Airway epithelial cell (primary cell): Measurements from ENCODE around the gene GPR26. TPM values are rescaled to one million over a fixed set of nuclear protein-coding genes. Genes with fewer than 3 reads are reported as not detected.

Experiments used
- total RNA-seq: library from RNA; depleted of rRNA; stranded (reverse); fragments of >200 nt; gene quantifications from 2 replicates; pipeline ENCODE4 v1.2.3, GENCODE V29; 2015

Gene GPR26, protein sequence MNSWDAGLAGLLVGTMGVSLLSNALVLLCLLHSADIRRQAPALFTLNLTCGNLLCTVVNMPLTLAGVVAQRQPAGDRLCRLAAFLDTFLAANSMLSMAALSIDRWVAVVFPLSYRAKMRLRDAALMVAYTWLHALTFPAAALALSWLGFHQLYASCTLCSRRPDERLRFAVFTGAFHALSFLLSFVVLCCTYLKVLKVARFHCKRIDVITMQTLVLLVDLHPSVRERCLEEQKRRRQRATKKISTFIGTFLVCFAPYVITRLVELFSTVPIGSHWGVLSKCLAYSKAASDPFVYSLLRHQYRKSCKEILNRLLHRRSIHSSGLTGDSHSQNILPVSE
- total RNA-seq, result not detected in 2 replicates

DNA sequence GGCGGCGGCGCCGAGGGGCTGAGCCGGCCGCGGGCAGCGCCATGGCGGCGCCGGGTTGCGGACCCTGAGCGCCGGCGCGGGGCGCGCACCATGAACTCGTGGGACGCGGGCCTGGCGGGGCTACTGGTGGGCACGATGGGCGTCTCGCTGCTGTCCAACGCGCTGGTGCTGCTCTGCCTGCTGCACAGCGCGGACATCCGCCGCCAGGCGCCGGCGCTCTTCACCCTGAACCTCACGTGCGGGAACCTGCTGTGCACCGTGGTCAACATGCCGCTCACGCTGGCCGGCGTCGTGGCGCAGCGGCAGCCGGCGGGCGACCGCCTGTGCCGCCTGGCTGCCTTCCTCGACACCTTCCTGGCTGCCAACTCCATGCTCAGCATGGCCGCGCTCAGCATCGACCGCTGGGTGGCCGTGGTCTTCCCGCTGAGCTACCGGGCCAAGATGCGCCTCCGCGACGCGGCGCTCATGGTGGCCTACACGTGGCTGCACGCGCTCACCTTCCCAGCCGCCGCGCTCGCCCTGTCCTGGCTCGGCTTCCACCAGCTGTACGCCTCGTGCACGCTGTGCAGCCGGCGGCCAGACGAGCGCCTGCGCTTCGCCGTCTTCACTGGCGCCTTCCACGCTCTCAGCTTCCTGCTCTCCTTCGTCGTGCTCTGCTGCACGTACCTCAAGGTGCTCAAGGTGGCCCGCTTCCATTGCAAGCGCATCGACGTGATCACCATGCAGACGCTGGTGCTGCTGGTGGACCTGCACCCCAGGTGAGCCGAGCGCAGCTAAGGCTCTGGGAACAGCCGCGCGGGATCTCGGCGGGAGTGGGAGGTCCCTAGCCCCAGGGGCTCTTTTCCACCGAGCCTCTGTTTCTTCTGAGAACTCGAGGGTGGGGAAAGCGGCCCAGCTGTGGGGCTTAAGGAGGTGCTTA, at the start of gene GPR26:
Gene GPR26, plus strand, starts transcription at position 38 of the 919 bp plus-strand sequence. Its CDS starts 53 bp downstream, at position 91.

Other genes with a start within 250 kb of the GPR26 start
- gene CPXM2, start 225.5 kb downstream of the GPR26 start, total RNA-seq, result not detected in 2 replicates